ENCODE results near the gene PRKACB. TPM values are rescaled to one million over a fixed set of nuclear protein-coding genes. Genes with fewer than 3 reads are reported as not detected.

PRKACB gene
- total RNA-seq, 1 donor from 2014 or later, result 13.7 TPM

DNA sequence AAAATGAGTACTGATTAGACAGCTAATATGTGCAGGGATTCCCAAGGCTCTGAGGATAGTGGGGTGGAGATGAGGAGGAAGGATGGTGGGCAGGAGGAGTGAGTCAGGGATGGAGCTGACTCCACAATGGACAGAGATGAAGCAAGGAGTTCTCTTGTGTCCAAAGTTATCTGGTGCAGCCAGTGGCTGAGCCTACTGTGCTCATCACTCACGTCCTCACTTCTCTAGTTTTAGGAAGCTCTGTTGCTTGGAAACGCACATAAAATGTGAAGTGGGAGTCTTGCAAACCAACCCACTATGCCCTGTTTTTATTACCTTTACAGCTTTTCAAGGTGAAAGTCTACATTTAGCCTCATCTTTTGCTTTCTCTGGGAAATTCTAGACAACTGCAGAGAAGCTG lies 120.9 kb downstream of the PRKACB start:
- TF ChIP-seq, protein P1, sequence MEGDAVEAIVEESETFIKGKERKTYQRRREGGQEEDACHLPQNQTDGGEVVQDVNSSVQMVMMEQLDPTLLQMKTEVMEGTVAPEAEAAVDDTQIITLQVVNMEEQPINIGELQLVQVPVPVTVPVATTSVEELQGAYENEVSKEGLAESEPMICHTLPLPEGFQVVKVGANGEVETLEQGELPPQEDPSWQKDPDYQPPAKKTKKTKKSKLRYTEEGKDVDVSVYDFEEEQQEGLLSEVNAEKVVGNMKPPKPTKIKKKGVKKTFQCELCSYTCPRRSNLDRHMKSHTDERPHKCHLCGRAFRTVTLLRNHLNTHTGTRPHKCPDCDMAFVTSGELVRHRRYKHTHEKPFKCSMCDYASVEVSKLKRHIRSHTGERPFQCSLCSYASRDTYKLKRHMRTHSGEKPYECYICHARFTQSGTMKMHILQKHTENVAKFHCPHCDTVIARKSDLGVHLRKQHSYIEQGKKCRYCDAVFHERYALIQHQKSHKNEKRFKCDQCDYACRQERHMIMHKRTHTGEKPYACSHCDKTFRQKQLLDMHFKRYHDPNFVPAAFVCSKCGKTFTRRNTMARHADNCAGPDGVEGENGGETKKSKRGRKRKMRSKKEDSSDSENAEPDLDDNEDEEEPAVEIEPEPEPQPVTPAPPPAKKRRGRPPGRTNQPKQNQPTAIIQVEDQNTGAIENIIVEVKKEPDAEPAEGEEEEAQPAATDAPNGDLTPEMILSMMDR (IDR thresholded peaks at IDR 0.05; ENCODE audit: insufficient read depth, low read length, poor library complexity, severe bottlenecking), result no peak
- Histone ChIP-seq H3K4me3 (ENCODE audit: low read depth, low read length) (no peak overlapping the region), H3K36me3 (ENCODE audit: control insufficient read depth, insufficient read depth, low read length) (no peaks in the 10 kb centered on the region), H3K27me3 (ENCODE audit: control insufficient read depth, insufficient read depth, low read length) (no peaks in the 10 kb centered on the region)
- DNase-seq (ENCODE audit: low read depth), result no peak

DNA sequence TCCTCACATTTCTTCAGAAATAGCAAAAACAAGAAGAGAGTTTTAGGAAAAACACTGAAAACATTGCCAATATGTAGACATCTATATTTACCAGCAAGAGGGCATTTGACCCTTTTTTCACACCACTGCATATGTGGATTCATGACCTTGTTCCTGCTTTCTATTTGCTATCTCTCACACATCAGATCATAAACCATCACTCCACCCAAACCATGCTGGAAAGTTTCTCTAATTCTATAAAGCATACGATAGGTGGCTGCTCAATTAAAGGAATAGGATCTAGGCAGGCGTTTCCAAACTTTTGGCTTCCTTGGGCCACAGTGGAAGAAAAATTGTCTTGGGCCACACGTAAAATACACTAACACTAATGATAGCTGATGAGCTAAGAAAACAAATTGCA lies 121.8 kb downstream of the PRKACB start:
- TF ChIP-seq, protein P1 (IDR thresholded peaks at IDR 0.05; ENCODE audit: insufficient read depth, low read length, poor library complexity, severe bottlenecking), result no peak
- no peak for DNase-seq (ENCODE audit: low read depth)

DNA sequence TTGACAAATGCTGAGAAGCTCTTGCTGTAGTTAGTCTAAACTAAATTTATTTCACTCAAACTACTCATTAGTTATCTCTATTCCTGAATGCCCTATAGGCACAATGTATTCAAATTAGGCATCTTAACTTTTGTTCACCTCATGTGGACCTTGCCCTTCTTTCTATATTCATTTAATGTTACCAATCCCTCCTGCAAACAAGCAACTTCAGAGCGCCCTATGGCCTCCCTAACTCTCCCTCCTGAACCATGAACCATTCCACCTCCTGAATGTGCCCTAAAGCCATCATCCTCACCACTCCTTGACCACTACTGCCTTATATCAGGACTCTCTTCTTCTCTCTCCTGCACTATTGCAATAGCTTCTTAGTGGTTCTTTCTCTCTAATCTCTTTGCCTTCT lies 122.7 kb downstream of the PRKACB start:
- no peaks in the 10 kb centered on the region for H3K27me3 ChIP-seq (ENCODE audit: control insufficient read depth, insufficient read depth, low read length)
- H3K36me3 ChIP-seq (ENCODE audit: control insufficient read depth, insufficient read depth, low read length), result no peaks in the 10 kb centered on the region
- no peak for DNase-seq (ENCODE audit: low read depth)
- TF ChIP-seq, protein P1 (IDR thresholded peaks at IDR 0.05; ENCODE audit: insufficient read depth, low read length, poor library complexity, severe bottlenecking), result no peak
- no peak overlapping the region for H3K4me3 ChIP-seq (ENCODE audit: low read depth, low read length)

More for the DNA sequence above, 121.8 kb downstream of the PRKACB start:
- H3K27me3 ChIP-seq (ENCODE audit: control insufficient read depth, insufficient read depth, low read length), result no peaks in the 10 kb centered on the region
- H3K4me3 ChIP-seq (ENCODE audit: low read depth, low read length), result no peak overlapping the region
- no peaks in the 10 kb centered on the region for H3K36me3 ChIP-seq (ENCODE audit: control insufficient read depth, insufficient read depth, low read length)

DNA sequence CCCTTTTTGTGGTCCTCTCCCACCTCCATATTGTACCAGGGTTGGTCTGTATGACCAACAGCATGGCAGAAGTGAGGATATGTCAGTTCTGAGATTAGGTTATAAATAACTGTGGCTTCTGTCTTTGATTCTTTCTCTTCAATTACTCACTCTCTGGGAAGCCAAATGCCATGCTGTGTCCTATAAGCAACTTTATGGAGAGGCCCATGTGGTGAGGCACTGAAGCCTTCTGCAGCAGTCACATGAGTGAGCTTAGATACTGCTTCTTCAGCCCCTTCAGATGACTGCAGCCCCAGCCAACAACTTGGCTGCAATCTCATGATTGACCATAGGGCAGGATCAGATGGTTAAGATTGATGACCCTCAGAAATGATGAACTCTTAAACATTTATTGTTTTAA lies 123.4 kb downstream of the PRKACB start:
- no peaks in the 10 kb centered on the region for H3K36me3 ChIP-seq (ENCODE audit: control insufficient read depth, insufficient read depth, low read length)
- no peaks in the 10 kb centered on the region for H3K27me3 ChIP-seq (ENCODE audit: control insufficient read depth, insufficient read depth, low read length)
- DNase-seq (ENCODE audit: low read depth), result no peak
- TF ChIP-seq, protein P1 (IDR thresholded peaks at IDR 0.05; ENCODE audit: insufficient read depth, low read length, poor library complexity, severe bottlenecking), result no peak
- no peak overlapping the region for H3K4me3 ChIP-seq (ENCODE audit: low read depth, low read length)

DNA sequence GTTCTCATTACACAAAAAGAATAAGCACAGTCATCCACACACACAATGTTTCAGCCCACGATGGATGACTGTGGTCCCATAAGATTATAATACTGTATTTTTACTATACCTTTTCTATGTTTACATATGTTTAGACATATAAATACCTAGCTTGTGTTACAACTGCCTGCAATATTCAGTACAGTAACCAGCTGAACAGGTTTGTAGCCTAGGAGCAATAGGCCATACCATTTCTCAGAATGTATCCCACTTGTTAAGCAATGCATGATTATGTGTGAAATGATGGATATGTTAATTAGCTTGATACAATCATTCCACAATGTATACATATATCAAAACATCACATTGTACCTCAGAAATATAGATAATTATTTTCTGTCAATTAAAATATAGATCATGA lies 124.3 kb downstream of the PRKACB start:
- Histone ChIP-seq H3K4me3 (ENCODE audit: low read depth, low read length) (no peak overlapping the region), H3K27me3 (ENCODE audit: control insufficient read depth, insufficient read depth, low read length) (no peaks in the 10 kb centered on the region), H3K36me3 (ENCODE audit: control insufficient read depth, insufficient read depth, low read length) (no peaks in the 10 kb centered on the region)
- no peak for DNase-seq (ENCODE audit: low read depth)
- TF ChIP-seq, protein P1 (IDR thresholded peaks at IDR 0.05; ENCODE audit: insufficient read depth, low read length, poor library complexity, severe bottlenecking), result no peak

DNA sequence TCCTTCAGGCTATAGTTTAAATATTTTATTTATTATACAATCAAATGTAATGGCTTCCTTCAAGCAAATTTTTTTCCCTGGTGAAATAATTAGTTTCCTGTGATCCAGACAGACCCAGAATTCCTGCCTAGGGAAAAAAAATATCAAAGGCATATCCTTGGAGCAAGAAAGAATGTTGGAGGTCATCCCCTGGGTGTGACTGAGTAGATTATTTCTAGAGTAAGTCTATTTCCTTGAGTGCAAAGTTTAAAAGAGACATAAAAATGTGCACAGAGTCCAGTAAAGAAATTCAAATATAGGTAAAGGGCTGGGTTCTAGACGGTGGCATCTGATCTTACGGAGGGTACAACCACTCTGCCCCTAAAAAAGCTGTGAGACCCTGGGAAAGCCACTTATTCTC lies 125.2 kb downstream of the PRKACB start:
- Histone ChIP-seq H3K4me3 (ENCODE audit: low read depth, low read length) (no peak overlapping the region), H3K36me3 (ENCODE audit: control insufficient read depth, insufficient read depth, low read length) (no peaks in the 10 kb centered on the region), H3K27me3 (ENCODE audit: control insufficient read depth, insufficient read depth, low read length) (no peaks in the 10 kb centered on the region)
- DNase-seq (ENCODE audit: low read depth), result no peak
- TF ChIP-seq, protein P1 (IDR thresholded peaks at IDR 0.05; ENCODE audit: insufficient read depth, low read length, poor library complexity, severe bottlenecking), result no peak
